Kidney (tissue), 14 donors: ENCODE results near the gene BIVM. TPM values are rescaled to one million over a fixed set of nuclear protein-coding genes. Genes with fewer than 3 reads are reported as not detected.

Experiments
- DNase-seq, 5 donors: peaks; one replicate each; pipeline ENCODE4 v3.0.0-alpha.2; 2013 to 2020
- FAIRE-seq: peaks from 2 replicates; lab custom pipeline; 2012; peaks lifted over from hg19 to GRCh38; lab: Jason Lieb, UNC
- H3K27ac ChIP-seq, 2 donors: one replicate each; pipeline ENCODE4 v1.7.0; 2013; ENCODE audit warnings: low read depth in 2 of 2, low read length in 2 of 2, inconsistent platforms in 1 of 2
- H3K27me3 ChIP-seq: one replicate; pipeline ENCODE4 v1.7.1; 2013; ENCODE audit warnings: low read length, inconsistent platforms; ENCODE audit not compliant: control insufficient read depth, insufficient read depth
- H3K36me3 ChIP-seq, 3 donors: one replicate each; pipeline versions ENCODE4 v1.7.0 to v1.7.1; 2013; ENCODE audit warnings: low read length in 3 of 3, control low read depth in 1 of 3, inconsistent platforms in 1 of 3; ENCODE audit not compliant: insufficient read depth in 3 of 3, control insufficient read depth in 2 of 3
- H3K4me1 ChIP-seq, 3 donors: one replicate each; pipeline versions ENCODE4 v1.7.0 to v1.7.1; 2013; ENCODE audit warnings: low read length in 3 of 3, inconsistent platforms in 1 of 3, low read depth in 1 of 3; ENCODE audit not compliant: control insufficient read depth in 2 of 3, insufficient read depth in 2 of 3
- H3K4me3 ChIP-seq, 3 donors: one replicate each; pipeline versions ENCODE4 v1.7.0 to v1.8.1; 2013; ENCODE audit warnings: low read length in 3 of 3, control low read depth in 1 of 3, inconsistent platforms in 1 of 3
- H3K9ac ChIP-seq, 3 donors: one replicate each; pipeline versions ENCODE4 v1.7.0 to v1.7.1; 2013; ENCODE audit warnings: low read length in 3 of 3, control low read depth in 1 of 3, inconsistent platforms in 1 of 3
- H3K9me3 ChIP-seq, 3 donors: one replicate each; pipeline versions ENCODE4 v1.7.0 to v1.7.1; 2013; ENCODE audit warnings: low read length in 3 of 3, control low read depth in 1 of 3, inconsistent platforms in 1 of 3; ENCODE audit not compliant: control insufficient read depth in 2 of 3, insufficient read depth in 1 of 3
- intact Hi-C: fragments of 100-400 bp; cut with DNase I; formaldehyde crosslinking; loops from one replicate; pipeline ENCODE4 v1.11.1; 2022
- polyA plus RNA-seq: library from polyadenylated mRNA; stranded (reverse); fragments of 350-450 nt; fragmentation: Illumina TruSeq; extraction: RNeasy Lipid Tissue Mini Kit (QIAGEN cat#74804); gene quantifications from one replicate; pipeline ENCODE4 v1.2.3, GENCODE V29; 2014; ENCODE audit warnings: low read depth, low replicate concordance; ENCODE audit not compliant: insufficient read depth
- total RNA-seq: library from RNA; stranded (reverse); fragmentation: NEBNext Ultra II Directional; extraction: Animal tissue kit (Norgen Biotek cat#: 25700); gene quantifications from one replicate; pipeline ENCODE4 v1.2.1, GENCODE V29; 2021
- TF ChIP-seq, protein P1 (sequence below): IDR thresholded peaks from 3 replicates; pipeline ENCODE4 v1.5.1; 2012; ENCODE audit warnings: mild to moderate bottlenecking, moderate library complexity, borderline replicate concordance; ENCODE audit not compliant: insufficient read depth; ENCODE audit errors: extremely low read depth
- donor health status: control.
- donor health status: control.
- donor health status: control.
- donor health status: control.
- donor health status: control.
- donor health status: DM: yes; HTN: yes; CAD: no.
- donor health status: Normal renal cell carcinoma (clear cell type).

Gene BIVM
- total and polyA plus RNA-seq, 2 donors from 2014 or later: 22.1 to 36.6 TPM

DNA sequence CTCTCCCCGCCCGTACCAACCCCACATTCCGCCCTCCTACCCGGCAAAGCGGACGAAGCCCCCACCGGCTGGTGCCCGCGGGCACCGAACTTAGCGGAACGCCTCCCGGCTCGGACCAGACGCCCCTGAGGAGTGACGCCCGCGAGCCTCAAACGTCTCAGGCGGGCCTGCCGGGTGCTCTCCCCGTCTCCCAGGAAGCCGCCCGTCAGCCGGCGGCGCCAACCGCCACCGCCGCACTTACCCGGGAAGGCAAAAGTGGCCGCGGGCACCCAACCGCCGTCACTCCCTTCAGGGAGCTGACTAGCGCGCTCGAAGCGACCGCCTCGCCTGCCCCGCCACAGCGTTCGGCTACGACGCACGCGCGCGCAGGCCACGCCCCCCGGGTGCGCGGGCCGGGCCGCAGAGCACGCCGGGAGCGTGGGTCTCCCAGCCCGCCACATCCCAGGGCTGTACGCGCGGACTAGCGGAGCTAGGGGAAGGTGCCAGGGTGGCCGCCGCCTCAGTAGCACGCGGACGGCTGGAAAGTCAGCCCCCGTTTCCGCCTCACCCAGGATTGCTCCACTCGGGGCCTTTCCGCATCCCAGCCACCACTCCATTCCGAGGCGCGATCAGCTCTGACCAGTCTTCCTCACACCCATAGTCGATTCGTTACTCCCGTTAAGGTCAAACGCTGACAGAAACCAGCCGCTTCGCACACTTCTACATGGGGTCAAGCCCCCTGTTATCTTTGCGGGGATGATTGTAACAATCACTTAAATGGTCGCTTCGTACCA is 25.3 kb upstream of the BIVM start, which contains the start of gene TEX30:
Gene TEX30 (minus strand): TSS at position 346 of the 773 bp plus-strand sequence. CDS start 3,760 bp downstream, outside the sequence.
- H3K4me3 ChIP-seq: peak within 1 kb of the TSS; percentile 81 to 89 (median 87)
- DNase-seq (peak; percentile 89 to 96 (median 92)), FAIRE-seq (no peak)
- H3K27ac ChIP-seq: peak within 1 kb of the TSS; percentile 85 to 86
- H3K27me3 ChIP-seq: no peaks in the 10 kb centered on the region
- peaks cover 0 to 6% (median 4%) of the 10 kb centered on the region in 3 donors for H3K4me1 ChIP-seq
- H3K9ac ChIP-seq: peak within 1 kb of the TSS; percentile 76 to 90 (median 82)
- H3K9me3 ChIP-seq: no peaks in the 10 kb centered on the region
- TF ChIP-seq, protein P1, sequence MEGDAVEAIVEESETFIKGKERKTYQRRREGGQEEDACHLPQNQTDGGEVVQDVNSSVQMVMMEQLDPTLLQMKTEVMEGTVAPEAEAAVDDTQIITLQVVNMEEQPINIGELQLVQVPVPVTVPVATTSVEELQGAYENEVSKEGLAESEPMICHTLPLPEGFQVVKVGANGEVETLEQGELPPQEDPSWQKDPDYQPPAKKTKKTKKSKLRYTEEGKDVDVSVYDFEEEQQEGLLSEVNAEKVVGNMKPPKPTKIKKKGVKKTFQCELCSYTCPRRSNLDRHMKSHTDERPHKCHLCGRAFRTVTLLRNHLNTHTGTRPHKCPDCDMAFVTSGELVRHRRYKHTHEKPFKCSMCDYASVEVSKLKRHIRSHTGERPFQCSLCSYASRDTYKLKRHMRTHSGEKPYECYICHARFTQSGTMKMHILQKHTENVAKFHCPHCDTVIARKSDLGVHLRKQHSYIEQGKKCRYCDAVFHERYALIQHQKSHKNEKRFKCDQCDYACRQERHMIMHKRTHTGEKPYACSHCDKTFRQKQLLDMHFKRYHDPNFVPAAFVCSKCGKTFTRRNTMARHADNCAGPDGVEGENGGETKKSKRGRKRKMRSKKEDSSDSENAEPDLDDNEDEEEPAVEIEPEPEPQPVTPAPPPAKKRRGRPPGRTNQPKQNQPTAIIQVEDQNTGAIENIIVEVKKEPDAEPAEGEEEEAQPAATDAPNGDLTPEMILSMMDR: peak; percentile 24
- intact Hi-C loops: no loop called here
- no peaks in the 10 kb centered on the region for H3K36me3 ChIP-seq

DNA sequence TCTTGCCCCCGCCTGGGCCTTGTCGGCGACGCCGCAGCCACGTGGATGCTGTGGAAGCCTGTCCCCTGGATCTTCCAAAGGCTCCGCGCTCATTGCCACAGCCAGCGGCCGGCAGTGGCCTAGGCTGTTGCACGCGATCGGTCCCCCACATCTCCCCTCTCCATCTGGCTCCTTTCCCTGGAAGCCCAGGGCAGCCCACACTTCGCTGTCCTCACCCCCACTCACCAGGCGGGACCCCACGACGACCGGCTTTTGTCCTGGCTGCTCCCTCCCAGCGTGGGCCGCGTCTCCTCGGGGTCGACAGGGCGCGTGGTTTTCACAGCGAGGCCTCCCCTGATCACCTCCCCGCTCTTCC is 24.7 kb upstream of the BIVM start:
- no peaks in the 10 kb centered on the region for H3K36me3 ChIP-seq
- no peaks in the 10 kb centered on the region for H3K27me3 ChIP-seq
- no peak for FAIRE-seq
- H3K27ac ChIP-seq: peak overlapping the region; percentile 85 to 86
- H3K9me3 ChIP-seq: no peaks in the 10 kb centered on the region
- TF ChIP-seq, protein P1: no peak
- H3K4me1 ChIP-seq: peaks cover 0 to 6% (median 4%) of the 10 kb centered on the region in 3 donors
- H3K9ac ChIP-seq: peak overlapping the region in 2 of 3 donors; percentile 76 to 90
- peak overlapping the region; percentile 76 to 89 (median 87) for H3K4me3 ChIP-seq
- intact Hi-C loops: no loop called here
- peak in 2 of 5 donors; percentile 73 to 76 for DNase-seq

DNA sequence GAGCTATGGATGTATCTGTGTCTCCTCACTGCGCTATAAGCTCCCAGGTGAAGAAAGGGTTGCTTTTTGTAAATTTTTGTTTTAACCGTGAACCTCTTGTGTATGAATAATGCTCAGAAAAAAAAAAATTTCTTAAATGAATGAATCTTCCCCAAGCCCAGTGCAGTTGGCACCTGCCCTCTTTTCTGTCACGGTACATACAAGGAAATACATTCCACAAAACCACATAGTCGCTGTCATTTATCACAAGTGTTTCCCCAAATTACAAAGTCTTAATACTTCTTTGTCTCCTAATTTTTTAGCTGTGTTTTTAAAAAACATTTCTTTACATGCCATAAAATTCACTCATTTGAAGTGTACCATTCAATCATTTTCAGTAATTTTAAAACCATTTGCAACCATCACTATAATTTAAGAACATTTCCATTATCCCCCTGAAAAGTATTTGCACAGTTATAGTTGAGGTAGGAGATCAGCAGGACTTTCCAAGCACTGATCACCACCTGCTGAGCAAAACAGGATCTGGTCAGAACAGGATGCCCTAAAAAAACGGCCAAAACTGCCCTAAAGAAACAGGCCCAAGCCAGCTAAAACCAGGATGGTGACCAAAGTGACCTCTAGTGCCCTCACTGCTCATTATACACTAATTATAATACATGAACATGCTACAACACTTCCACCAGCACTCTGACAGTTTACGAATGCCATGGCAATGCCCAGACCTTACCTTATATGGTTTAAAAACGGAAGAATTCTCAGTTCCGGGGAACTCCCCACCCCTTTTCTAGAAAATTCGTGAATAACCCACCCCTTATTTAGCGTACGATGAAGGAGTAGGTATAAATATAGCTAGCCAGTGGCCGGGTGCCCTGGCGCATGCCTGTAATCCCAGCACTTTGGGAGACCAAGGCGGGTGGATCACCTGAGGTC is 24.1 kb upstream of the BIVM start:
- H3K9me3 ChIP-seq: no peaks in the 10 kb centered on the region
- TF ChIP-seq, protein P1: no peak
- FAIRE-seq (no peak), DNase-seq (no peak)
- no peak overlapping the region for H3K9ac ChIP-seq
- H3K36me3 ChIP-seq: no peaks in the 10 kb centered on the region
- H3K27me3 ChIP-seq: no peaks in the 10 kb centered on the region
- H3K4me1 ChIP-seq: peaks cover 0 to 6% (median 4%) of the 10 kb centered on the region in 3 donors
- H3K4me3 ChIP-seq: no peak overlapping the region
- intact Hi-C loops: no loop called here
- H3K27ac ChIP-seq: peak overlapping the region; percentile 85 to 86
